ENCODE results near the gene KRT23.
A peak's percentile ranks its signal among the peaks of the same experiment; 100 is the strongest.

KRT23 gene

GRCh38 chr17:40903129-40903847 is 34.2 kb downstream of the KRT23 start (continued):
- TF ChIP-seq ZNF214 (tag by site-specific recombination; IDR thresholded peaks at IDR 0.05; ENCODE audit: borderline replicate concordance) (no peak), ZNF629 (tag by site-specific recombination; IDR thresholded peaks at IDR 0.05) (peak; percentile 84), ZNF623 (tag by site-specific recombination; IDR thresholded peaks at IDR 0.05) (no peak), SP3 (tag by site-specific recombination; IDR thresholded peaks at IDR 0.05) (no peak; the same call in 1 of the 2 replicates), ZNF747 (tag by site-specific recombination; IDR thresholded peaks at IDR 0.05) (no peak), ELK4 (IDR thresholded peaks at IDR 0.05; ENCODE audit: borderline replicate concordance, low read depth, low read length) (no peak), ZNF513 (tag by site-specific recombination; IDR thresholded peaks at IDR 0.05) (no peak), ZNF660 (tag by site-specific recombination; IDR thresholded peaks at IDR 0.05) (peak; percentile 78; the same call in 1 of the 2 replicates), ZSCAN30 (tag by site-specific recombination; IDR thresholded peaks at IDR 0.05) (no peak), ZBTB1 (tag by site-specific recombination; IDR thresholded peaks at IDR 0.05) (no peak), TCF7L2 (IDR thresholded peaks at IDR 0.05; ENCODE audit: borderline replicate concordance, low read depth, low read length) (no peak), ZNF266 (tag by site-specific recombination; IDR thresholded peaks at IDR 0.05; ENCODE audit: low read depth) (no peak), ZNF843 (tag by site-specific recombination; IDR thresholded peaks at IDR 0.05) (peak; percentile 51), TSHZ1 (tag by site-specific recombination; IDR thresholded peaks at IDR 0.05; ENCODE audit: borderline replicate concordance) (peak; percentile 67; the same call in 1 of the 2 replicates), ZNF16 (tag by site-specific recombination; IDR thresholded peaks at IDR 0.05; ENCODE audit: low read depth) (no peak), MYNN (tag by site-specific recombination; IDR thresholded peaks at IDR 0.05; ENCODE audit: borderline replicate concordance) (no peak), ZFHX2 (tag by site-specific recombination; conservative IDR thresholded peaks at IDR 0.05) (peak; percentile 86), ZIC2 (tag by site-specific recombination; IDR thresholded peaks at IDR 0.05) (peak; percentile 63), OSR2 (tag by site-specific recombination; IDR thresholded peaks at IDR 0.05) (peak; percentile 58), ZNF155 (tag by site-specific recombination; IDR thresholded peaks at IDR 0.05) (no peak), ZNF768 (tag by site-specific recombination; IDR thresholded peaks at IDR 0.05) (no peak), ZNF639 (tag by site-specific recombination; IDR thresholded peaks at IDR 0.05) (peak; percentile 80), ZNF549 (tag by site-specific recombination; IDR thresholded peaks at IDR 0.05) (no peak), ZNF335 (tag by site-specific recombination; conservative IDR thresholded peaks at IDR 0.05) (no peak; the same call in 1 of the 2 replicates), ZNF585B (tag by site-specific recombination; IDR thresholded peaks at IDR 0.05) (no peak), ZNF169 (tag by site-specific recombination; IDR thresholded peaks at IDR 0.05) (no peak), PRDM4 (tag by site-specific recombination; IDR thresholded peaks at IDR 0.05) (no peak), ZBTB20 (tag by site-specific recombination; IDR thresholded peaks at IDR 0.05) (0 out of 2 replicates have a peak, but pooled peaks have one; percentile 16), ZNF791 (tag by site-specific recombination; IDR thresholded peaks at IDR 0.05) (no peak), HOXC10 (CRISPR knock-in tag; IDR thresholded peaks at IDR 0.05) (no peak)

Data from HEK293 (cell line).